Measurements from ENCODE around the gene TEX264.

The TEX264 gene

GRCh38 chr3:51751287-51751686 is 80.2 kb downstream of the TEX264 start:
- no peak for TF ChIP-seq YY1 (IDR thresholded peaks at IDR 0.05; ENCODE audit: low read depth)
- no peak for TF ChIP-seq EGR1 (IDR thresholded peaks at IDR 0.05)
- TF ChIP-seq USF1 (IDR thresholded peaks at IDR 0.05), result no peak
- no peak for TF ChIP-seq NFIC (IDR thresholded peaks at IDR 0.05)
- no peak for TF ChIP-seq TAF1 (IDR thresholded peaks at IDR 0.05; ENCODE audit: low read depth)

All from Ishikawa (cell line).